ENCODE measurements around the gene TFAP2A. TPM values are rescaled to one million over a fixed set of nuclear protein-coding genes. Genes with fewer than 3 reads are reported as not detected.

Gene TFAP2A
- polyA plus RNA-seq, 3 donors: not detected

DNA sequence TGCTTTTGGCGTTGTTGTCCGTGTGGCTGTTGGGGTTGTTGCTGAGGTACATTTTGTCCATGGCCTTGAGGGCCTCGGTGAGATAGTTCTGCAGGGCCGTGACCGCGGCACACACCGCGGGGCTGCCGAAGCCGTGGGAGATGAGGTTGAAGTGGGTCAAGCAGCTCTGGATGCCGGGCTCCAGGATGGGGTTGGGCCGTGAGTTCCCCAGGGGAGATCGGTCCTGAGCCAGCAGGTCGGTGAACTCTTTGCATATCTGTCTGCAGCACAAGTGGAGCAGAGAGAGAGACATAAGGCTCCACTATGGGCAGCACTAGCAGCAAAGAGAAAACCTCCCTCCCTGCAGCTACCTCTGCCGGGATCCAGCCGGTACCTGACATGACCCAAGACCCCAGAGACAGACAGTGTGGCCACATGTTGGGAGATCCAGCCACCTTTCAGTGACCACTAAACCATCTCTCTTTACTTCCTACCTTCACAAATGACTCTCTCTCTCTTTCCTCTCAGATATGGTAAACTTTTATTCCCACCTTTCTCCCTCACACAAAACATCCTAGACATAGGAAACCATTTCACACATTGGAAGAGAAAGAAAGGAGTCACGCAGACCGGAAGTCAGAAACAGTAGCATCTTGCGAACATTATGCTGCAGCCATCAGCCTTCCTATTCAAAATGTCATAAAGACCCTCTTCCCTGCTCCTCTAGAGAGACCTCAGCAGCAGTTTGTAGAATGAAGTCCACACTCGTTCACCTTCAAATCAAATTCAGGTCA, 16.2 kb downstream of the TFAP2A start:
- H3K4me1 Mint-ChIP-seq: peaks cover 8% of the 10 kb centered on the region
- Histone ChIP-seq H3K36me3 (replicated peaks in 1 of 2; ENCODE audit: control insufficient read depth in 1 of 2, insufficient read depth in 2 of 2, low read length in 2 of 2) (no peaks in the 10 kb centered on the region), H3K27ac (ENCODE audit: low read depth in 1 of 2, low read length in 2 of 2) (no peak overlapping the region), H3K27me3 (ENCODE audit: control insufficient read depth in 2 of 2, insufficient read depth in 2 of 2, low read length in 2 of 2) (peaks cover 96 to 100% of the 10 kb centered on the region in 2 donors), H3K9me3 (replicated peaks in 1 of 2; ENCODE audit: control insufficient read depth in 1 of 2, insufficient read depth in 1 of 2, low read length in 2 of 2) (peaks cover 3 to 73% of the 10 kb centered on the region in 2 donors), H3K79me2 (ENCODE audit: insufficient read depth, low read length) (no peaks in the 10 kb centered on the region), H3K4me2 (replicated peaks; ENCODE audit: extremely low read depth, low read length, poor library complexity, severe bottlenecking) (no peak overlapping the region), H4K20me1 (ENCODE audit: insufficient read depth, low read length) (no peaks in the 10 kb centered on the region), H3K4me1 (ENCODE audit: control insufficient read depth in 1 of 2, insufficient read depth in 2 of 2, low read length in 2 of 2) (peaks cover 3% of the 10 kb centered on the region in 2 donors), H3K4me3 (replicated peaks in 1 of 3; ENCODE audit: low read depth in 2 of 3, low read length in 3 of 3) (no peak overlapping the region), H2AFZ (ENCODE audit: insufficient read depth, low read depth, low read length, poor library complexity, severe bottlenecking) (no peak overlapping the region), H3K9ac (ENCODE audit: insufficient read depth, low read length, poor library complexity, severe bottlenecking) (no peak overlapping the region)
- TF ChIP-seq, protein P1, sequence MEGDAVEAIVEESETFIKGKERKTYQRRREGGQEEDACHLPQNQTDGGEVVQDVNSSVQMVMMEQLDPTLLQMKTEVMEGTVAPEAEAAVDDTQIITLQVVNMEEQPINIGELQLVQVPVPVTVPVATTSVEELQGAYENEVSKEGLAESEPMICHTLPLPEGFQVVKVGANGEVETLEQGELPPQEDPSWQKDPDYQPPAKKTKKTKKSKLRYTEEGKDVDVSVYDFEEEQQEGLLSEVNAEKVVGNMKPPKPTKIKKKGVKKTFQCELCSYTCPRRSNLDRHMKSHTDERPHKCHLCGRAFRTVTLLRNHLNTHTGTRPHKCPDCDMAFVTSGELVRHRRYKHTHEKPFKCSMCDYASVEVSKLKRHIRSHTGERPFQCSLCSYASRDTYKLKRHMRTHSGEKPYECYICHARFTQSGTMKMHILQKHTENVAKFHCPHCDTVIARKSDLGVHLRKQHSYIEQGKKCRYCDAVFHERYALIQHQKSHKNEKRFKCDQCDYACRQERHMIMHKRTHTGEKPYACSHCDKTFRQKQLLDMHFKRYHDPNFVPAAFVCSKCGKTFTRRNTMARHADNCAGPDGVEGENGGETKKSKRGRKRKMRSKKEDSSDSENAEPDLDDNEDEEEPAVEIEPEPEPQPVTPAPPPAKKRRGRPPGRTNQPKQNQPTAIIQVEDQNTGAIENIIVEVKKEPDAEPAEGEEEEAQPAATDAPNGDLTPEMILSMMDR (IDR thresholded peaks at IDR 0.05): no peak
- no peak overlapping the region for H3K27ac Mint-ChIP-seq
- peaks cover 10 to 61% (median 35%) of the 10 kb centered on the region in 7 donors for H3K9me3 Mint-ChIP-seq
- 21% methylated on average over 13 of the region's 20 CpGs for WGBS (ENCODE audit: insufficient coverage)
- intact Hi-C loops (cut with micrococcal nuclease): no loop called here
- H3K36me3 Mint-ChIP-seq: peaks cover 3% of the 10 kb centered on the region in 2 donors
- peak overlapping the region in 1 of 2 donors; percentile 62 for H3K4me3 Mint-ChIP-seq
- H3K27me3 Mint-ChIP-seq (ENCODE audit: low read depth in 3 of 3): peaks cover 93 to 97% (median 96%) of the 10 kb centered on the region in 3 donors
- DNase-seq: no peak

GRCh38 chr6:10397756-10398445, 17.0 kb downstream of the TFAP2A start:
- Histone ChIP-seq H3K36me3 (replicated peaks in 1 of 2; ENCODE audit: control insufficient read depth in 1 of 2, insufficient read depth in 2 of 2, low read length in 2 of 2) (no peaks in the 10 kb centered on the region), H3K27me3 (ENCODE audit: control insufficient read depth in 2 of 2, insufficient read depth in 2 of 2, low read length in 2 of 2) (peaks cover 96 to 100% of the 10 kb centered on the region in 2 donors), H3K4me3 (replicated peaks in 1 of 3; ENCODE audit: low read depth in 2 of 3, low read length in 3 of 3) (no peak overlapping the region), H2AFZ (ENCODE audit: insufficient read depth, low read depth, low read length, poor library complexity, severe bottlenecking) (no peak overlapping the region), H3K27ac (ENCODE audit: low read depth in 1 of 2, low read length in 2 of 2) (no peak overlapping the region), H3K9me3 (replicated peaks in 1 of 2; ENCODE audit: control insufficient read depth in 1 of 2, insufficient read depth in 1 of 2, low read length in 2 of 2) (peaks cover 0 to 72% of the 10 kb centered on the region in 2 donors), H3K9ac (ENCODE audit: insufficient read depth, low read length, poor library complexity, severe bottlenecking) (no peak overlapping the region), H4K20me1 (ENCODE audit: insufficient read depth, low read length) (no peaks in the 10 kb centered on the region), H3K4me2 (replicated peaks; ENCODE audit: extremely low read depth, low read length, poor library complexity, severe bottlenecking) (no peak overlapping the region), H3K4me1 (ENCODE audit: control insufficient read depth in 1 of 2, insufficient read depth in 2 of 2, low read length in 2 of 2) (no peaks in the 10 kb centered on the region), H3K79me2 (ENCODE audit: insufficient read depth, low read length) (no peaks in the 10 kb centered on the region)
- peak overlapping the region in 1 of 2 donors; percentile 62 for H3K4me3 Mint-ChIP-seq
- intact Hi-C loops (cut with micrococcal nuclease): no loop called here
- H3K27ac Mint-ChIP-seq: no peak overlapping the region
- TF ChIP-seq, protein P1 (IDR thresholded peaks at IDR 0.05): no peak
- peaks cover 9 to 58% (median 31%) of the 10 kb centered on the region in 7 donors for H3K9me3 Mint-ChIP-seq
- peaks cover 3% of the 10 kb centered on the region in 2 donors for H3K36me3 Mint-ChIP-seq
- DNase-seq: no peak
- peaks cover 3% of the 10 kb centered on the region for H3K4me1 Mint-ChIP-seq
- WGBS (ENCODE audit: insufficient coverage): 2% methylated on average over 15 of the region's 28 CpGs
- H3K27me3 Mint-ChIP-seq (ENCODE audit: low read depth in 3 of 3): peaks cover 93 to 97% (median 96%) of the 10 kb centered on the region in 3 donors
